Caki2 (cell line): ENCODE data around the gene DNMT3L. TPM values are rescaled to one million over a fixed set of nuclear protein-coding genes. Genes with fewer than 3 reads are reported as not detected.

Experiments used
- DNase-seq: peaks from one replicate; pipeline ENCODE4 v3.0.0-alpha.2; 2015; ENCODE audit warnings: low read depth
- in situ Hi-C: cut with HindIII; loops from 2 replicates; pipeline ENCODE4 v1.10.0; 2016; ENCODE audit warnings: low sequenced_read_pairs, low pct_unique_long_range_greater_than_20kb, mixed read lengths
- total RNA-seq: library from RNA; depleted of rRNA; stranded (reverse); fragments of >200 nt; shearing (Covaris generic); gene quantifications from 2 replicates; pipeline ENCODE4 v1.2.3, GENCODE V29; 2014; ENCODE audit warnings: low replicate concordance

DNMT3L gene
- total RNA-seq, 1 experiment from 2014 or later = not detected

DNA sequence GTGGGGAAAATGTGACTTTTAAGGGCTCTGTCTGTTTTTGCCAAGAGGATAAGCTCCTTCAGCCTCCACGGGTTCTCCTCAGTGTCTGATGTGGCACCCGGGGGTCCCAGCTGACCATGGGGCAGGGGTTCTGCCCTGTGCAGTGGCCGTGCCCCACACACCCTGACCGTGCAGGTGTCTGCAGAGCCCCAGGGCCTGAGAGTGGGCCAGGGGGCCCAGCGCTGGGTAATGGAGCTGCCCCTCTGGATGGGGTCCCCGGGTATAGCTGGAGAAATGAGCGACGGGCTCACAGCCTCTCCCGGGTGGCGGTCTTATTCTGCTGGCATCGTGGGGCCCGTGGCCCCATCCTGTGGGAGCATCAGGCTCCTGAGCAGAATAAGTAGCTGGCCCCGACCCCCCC is 35.2 kb upstream of the DNMT3L start:
- in situ Hi-C loops = no loop called here
- no peak for DNase-seq

DNA sequence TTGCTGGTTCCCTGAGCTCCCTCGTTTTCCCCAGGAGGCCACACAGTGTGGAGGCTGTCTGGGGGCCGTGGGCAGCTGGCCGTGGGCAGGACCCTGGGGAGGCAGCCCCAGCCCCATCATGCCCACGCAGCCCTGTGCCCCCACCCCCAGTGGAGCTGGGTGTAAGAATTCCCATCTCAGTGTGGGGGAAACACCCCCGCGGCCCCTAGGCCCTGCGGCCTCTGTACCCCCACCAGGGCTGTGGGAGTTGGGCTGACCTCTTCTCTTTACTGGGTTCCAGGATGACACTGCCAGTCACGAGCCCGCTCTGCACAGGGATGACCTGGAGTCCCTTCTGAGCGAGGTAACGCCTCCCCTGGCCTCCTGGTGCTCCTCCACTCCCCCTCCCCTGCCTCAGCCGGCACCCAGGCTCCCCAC is 34.4 kb upstream of the DNMT3L start:
- no peak for DNase-seq
- in situ Hi-C loops = no loop called here

DNA sequence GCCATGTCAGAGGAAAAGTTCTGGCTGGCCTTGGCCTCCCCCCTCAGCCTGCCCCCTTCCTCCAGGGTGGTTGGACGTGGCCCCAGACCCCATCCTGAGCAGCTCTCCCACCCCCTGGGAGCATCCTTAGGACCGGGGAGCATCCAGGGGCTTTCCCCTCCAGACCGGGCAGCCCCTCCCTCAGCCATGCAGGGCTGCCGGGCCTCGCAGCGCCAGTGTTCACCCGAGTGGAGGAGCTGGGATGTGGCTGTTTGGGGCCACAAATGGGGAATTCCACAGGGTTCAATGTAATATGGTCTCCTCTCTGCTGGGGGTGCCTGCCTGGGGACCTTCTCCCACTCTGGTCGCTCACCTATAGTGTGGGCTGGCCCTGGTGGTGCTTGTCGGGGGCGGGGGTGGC is 33.9 kb upstream of the DNMT3L start:
- in situ Hi-C loops = no loop called here
- no peak for DNase-seq

DNA sequence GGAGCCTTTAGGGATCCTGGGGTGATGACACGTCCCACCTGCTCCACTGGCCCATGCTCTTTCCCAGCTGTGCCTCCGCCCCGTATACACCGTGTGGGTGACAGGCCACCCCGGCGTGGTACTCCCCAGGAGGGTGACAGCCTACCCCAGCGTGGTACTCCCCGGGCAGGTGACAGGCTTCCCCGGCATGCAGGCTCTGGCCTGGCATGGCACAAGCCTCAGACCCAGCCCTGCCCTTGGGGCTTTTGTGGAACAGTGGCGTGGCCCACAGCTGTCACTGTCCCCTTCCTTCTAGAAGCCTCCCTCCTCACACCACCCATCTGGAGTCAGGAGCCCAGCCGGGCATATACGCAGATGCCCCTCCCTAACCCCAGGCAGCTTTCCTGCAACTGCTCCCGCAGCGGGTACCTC is 33.5 kb upstream of the DNMT3L start:
- in situ Hi-C loops = no loop called here
- no peak for DNase-seq

DNA sequence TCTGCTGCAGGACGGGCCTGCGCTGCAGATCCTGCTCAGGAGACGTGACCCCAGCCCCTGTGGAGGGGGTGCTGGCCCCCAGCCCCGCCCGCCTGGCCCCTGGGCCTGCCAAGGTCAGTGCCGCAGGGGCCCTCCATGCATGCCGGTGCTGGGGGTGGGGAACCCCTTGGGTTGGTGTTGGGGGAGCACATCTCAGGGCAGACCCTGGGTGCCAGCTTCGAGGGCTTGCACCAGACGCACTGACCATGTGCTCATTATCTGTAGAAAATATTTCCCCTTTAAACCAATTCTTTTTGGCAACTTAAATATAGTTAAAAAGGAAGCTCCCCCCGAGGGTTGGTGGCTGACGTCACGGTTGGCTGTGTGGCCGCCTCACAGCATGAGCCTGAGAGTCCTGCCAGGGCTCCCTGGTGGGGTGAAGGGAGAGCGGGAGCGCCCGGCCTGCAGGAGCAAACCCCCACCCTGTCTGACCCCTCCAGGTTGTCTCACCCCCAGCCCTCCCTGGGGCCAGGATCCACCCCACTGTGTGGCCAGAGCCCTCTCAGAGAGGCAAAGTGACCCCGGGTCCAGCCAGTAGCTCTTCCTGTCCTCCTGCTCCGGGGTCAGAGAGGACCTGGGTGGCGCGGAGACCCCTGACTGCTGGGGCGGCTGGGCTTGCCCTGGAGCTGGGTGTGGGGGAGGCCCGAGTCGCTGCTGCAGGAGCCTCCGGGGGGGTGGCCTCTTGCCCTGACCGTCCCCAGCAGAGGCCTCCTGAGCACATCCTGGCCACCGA is 32.9 kb upstream of the DNMT3L start:
- DNase-seq = no peak
- in situ Hi-C loops = no loop called here

DNA sequence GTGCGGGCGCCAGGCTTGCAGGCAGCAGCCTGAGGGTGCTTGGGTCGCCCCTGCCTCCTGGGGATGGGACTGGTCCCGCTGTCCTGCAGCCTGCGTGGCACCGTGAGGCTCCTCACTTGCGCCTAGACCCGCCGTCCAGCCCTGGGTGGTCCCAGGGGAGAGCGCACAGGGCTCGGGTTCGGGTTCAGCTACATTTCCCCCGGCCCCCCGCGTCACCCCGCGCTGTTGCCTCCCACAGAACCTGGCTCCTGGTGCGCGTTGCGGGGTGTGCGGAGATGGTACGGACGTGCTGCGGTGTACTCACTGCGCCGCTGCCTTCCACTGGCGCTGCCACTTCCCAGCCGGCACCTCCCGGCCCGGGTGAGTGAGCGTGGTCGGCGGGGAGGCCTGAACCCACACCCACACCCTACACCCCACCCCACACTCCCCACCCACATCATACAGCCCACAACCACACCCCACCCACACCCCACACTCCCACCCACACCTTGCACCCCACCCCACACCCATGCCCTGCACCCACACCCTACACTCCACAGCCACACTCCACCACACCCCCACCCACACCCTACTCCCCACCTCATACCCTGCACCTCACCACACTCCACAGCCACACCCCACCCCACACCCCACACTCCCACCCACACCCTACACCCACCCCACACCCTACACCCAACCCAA is 32.0 kb upstream of the DNMT3L start:
- in situ Hi-C loops = no loop called here
- DNase-seq = no peak

DNA sequence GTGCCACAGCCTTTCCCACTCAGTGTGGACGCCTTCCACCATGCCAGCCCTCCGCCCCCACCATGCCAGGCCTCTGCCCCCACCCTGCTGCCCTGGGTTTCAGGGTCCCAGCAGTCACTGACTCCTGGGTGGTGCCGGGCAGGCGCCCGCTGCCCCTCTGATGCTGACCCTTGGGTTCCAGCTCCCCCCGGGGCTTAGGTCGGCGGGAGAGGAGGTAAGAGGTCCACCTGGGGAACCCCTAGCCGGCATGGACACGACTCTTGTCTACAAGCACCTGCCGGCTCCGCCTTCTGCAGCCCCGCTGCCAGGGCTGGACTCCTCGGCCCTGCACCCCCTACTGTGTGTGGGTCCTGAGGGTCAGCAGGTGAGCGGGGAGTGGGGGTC is 31.1 kb upstream of the DNMT3L start:
- in situ Hi-C loops = no loop called here
- no peak for DNase-seq

DNA sequence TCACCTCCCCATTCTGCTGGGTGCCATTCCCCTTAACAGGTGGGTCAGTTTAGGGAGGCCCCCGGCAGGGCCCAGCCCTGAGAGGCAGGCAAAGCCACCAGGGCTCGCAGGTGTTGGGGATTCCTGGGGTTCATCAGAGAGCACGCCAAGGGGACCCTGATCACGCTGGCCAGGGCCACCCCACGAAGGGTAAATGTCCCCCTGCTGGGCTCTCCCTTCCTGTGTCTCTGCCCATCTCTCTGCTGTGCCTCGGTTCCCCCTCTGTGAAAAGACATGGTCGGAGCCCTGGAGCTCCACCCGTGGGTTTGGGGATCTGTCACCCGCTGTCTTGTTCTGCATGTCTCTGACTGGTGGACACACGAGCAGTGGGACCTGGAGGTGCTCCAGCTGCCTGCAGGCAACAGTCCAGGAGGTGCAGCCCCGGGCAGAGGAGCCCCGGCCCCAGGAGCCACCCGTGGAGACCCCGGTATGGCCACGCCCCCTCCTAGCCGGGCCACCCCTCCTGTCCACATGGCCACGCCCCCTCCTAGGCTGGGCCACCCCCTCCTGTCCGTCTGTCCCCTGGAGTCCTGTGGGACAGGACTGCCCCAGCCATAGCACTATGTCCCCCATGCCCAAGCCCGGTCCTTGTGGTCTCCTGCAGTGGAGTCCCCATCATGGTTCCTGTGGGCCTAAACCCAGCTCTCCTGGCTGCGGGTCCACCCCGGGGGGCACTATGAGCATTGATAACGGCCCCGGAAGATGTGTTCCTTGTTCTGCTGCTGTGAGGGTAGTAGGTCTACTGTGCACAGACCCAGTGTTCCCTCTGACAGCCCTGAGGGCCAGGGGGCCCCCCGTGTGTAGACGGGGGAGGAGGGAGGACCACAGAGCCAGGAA is 30.5 kb upstream of the DNMT3L start:
- in situ Hi-C loops = no loop called here
- DNase-seq = no peak

DNA sequence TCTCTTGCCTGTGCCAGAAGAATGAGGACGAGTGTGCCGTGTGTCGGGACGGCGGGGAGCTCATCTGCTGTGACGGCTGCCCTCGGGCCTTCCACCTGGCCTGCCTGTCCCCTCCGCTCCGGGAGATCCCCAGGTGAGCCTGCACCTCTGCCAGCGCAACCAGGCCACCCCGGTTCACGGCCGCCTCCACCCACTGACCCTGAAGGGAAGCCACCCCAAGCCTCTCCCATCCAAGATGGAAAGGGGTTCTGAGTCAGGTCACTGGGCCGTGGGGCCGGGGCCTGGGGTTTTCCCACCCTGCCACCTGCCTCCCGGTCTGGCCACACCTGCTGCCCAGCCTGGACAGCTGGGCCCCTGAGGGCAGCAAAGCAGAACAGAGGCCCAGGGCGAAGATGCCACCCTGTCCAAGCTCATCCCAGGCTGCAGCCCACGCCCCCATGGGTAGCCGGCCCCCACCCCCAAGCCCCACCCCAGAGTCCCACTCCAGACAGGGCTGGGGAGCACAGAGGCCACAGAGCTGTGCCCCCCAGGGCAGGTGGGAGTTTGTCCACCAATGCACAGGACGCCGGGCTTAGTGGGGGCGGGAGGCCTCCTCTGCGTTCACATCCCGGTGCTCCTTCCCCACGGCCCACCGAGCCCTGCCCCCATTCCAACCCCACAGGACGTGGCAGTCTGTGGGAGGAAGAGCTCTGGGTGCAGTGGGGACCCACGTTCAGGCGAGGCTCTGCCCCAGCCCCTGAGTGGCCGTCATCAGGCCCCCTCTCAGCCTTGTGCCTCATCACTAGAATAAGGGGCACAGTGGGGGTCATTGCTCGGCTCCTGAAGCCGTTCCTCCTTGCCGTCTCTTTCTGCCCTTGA is 29.6 kb upstream of the DNMT3L start:
- in situ Hi-C loops = no loop called here
- DNase-seq = no peak

DNA sequence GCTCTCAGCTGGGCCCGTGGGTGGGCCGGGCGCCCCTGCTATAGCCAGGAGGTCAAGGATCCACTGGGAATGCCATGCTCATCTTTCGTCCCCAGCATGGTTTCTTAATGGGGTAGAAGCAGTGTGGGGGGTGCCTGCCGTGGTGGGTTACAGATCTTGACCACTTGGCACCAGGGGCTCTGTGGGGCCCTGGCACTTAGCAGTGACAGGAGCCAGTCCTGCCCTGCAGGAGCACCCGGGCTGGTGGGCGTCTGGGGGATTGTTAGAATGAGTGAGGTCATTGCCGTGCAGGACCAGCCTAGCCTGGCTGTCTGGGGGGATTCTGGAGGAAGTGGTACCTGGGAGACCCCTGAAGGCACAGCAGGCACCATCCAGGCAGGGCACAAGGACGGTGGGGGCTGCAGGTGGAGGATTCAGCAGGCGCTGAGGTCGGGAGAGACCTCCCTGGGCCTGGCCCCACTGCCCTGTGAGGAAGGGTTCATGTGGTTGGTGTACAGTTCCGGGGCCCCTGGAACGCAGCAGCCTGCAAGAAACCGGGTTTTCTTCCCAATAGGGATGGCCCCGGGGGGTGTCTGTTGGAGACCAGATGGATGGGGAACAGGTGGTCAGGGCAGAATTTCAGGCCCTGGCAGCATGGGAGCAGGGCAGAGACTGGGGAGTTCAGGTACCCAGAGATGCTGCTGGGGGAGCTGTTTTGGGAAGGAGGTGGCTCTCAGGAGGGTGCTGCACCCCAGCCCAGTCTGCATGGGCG is 28.8 kb upstream of the DNMT3L start:
- in situ Hi-C loops = no loop called here
- no peak for DNase-seq

DNA sequence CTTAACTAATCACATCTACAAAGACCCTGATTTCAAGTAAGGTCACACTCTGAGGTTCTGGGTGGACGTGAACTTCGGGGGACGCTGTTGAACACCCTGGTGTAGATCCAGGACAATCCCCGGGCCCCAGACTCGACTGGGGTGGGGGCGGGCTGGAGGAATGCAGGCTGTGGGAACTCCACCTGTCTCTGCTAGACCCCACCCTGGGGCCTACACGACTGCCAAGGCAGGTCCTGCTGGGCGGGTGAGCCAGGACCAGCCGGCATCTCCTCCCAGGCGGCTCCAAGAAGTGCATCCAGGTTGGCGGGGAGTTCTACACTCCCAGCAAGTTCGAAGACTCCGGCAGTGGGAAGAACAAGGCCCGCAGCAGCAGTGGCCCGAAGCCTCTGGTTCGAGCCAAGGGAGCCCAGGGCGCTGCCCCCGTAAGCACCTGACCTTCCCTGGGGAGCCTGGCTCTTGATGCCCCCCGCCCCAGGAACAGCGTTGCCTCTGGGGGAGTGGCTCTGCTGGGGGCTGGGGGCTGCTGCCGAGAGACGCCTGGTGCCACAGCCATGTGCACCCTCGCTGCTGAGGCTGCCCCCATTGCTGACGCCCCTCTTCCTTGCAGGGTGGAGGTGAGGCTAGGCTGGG is 27.8 kb upstream of the DNMT3L start:
- in situ Hi-C loops = no loop called here
- DNase-seq = no peak

DNA sequence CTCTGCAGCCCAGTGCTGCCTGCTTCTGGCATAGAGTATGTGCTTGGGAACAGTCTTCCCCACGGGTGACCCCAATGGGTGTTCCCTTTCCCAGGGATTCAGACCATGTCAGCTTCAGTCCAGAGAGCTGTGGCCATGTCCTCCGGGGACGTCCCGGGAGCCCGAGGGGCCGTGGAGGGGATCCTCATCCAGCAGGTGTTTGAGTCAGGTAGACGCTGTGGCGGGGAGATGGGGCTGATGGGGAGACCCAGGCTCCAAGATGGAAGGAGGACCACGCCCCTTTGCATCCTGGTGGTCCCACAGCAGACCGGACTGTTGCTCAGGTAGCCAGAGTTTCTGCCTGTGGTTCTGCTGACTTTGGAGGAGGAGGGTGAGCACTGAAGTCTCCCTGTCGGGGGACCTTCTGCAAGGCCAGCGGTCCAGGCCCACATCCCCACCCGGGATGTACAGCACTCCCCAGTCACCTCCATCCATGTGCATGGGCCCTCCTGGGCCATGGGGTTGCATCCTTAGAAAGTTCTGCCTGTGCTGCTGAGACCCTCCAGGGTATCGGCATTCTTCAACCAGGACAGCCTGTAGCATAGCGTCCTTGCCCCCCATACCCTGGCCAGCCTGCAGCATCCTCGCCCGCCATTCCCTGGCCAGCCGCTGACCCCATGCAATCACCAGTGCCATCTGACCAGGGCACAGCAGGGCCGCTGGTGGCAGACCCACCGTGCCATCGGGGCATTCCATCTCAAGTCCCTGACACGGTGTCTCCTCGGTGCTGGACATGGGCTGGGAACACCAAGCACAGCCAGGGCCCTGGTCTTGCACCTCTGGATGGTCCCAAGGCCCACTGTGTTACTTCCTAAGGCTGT is 26.8 kb upstream of the DNMT3L start:
- no peak for DNase-seq
- in situ Hi-C loops = no loop called here

DNA sequence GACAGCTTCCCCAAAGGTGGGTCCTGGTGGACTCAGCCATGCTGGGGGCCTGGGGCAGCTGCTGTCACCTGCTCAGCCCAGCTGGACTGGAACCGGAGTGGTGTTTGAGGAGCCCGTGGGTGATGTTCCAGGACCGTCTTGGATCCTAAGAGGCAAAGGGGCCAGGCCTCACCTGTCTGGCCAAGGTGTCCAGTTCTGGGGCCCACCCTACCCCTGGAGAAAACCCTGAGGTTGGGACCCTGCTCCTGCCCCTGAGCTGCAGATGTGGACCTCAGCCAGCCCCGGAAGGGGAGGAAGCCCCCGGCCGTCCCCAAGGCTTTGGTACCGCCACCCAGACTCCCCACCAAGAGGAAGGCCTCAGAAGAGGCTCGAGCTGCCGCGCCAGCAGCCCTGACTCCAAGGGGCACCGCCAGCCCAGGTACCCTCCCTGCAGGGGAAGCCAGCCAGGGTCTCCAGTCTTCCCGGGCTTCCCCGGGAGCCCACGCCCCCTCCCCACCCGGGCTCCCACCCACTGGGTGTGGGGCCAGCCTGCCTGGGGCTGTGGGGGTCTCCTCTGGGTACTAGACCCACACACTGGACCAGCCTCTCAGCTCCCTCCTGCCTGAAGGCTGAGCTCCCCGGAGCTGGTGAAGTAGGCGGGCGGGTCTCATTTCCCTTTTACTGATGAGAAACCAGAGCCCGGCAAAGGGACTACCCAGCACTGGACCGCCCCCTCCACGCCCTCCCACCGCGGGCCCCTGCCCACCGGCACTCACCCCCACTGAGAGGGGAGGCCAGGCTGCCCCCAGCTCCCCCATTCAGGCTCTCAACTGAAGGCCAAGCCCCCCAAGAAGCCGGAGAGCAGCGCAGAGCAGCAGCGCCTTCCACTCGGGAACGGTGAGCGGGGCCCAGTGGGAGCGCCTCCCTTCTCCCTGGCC is 25.3 kb upstream of the DNMT3L start:
- DNase-seq = no peak
- in situ Hi-C loops = no loop called here

DNA sequence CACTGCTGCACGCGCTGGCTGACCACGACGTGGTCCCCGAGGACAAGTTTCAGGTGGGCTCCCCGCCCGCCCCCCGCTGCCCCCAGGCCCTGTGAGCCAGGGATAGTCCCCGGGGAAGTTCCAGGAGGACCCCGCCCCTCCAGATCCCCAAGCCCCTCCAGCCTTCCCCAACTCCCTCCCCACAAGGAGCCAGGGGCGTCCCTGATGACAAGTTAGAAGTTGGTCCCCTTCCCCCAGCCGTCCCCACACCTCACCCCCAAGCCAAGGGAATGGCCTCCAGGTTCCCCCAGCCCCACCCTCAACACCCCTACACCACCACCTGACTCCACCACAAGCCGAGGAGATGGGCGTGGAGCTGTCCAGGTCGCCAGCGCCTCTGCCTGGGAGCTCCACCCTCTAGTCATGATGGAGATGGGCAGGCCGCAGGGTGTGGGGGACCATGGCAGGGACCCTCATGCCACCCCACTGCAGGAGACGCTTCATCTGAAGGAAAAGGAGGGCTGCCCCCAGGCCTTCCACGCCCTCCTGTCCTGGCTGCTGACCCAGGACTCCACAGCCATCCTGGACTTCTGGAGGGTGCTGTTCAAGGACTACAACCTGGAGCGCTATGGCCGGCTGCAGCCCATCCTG is 24.5 kb upstream of the DNMT3L start:
- no peak for DNase-seq
- in situ Hi-C loops = no loop called here
